Panc1 (cell line): Measurements from ENCODE around the gene IGFBP7. TPM values are rescaled to one million over a fixed set of nuclear protein-coding genes. Genes with fewer than 3 reads are reported as not detected.

Experiments used
- ATAC-seq: fragments of 200-7000 bp; cut with Tn5 transposase; 2 replicates; pipeline ENCODE4 v1.9.1; 2020; ENCODE audit warnings: mild to moderate bottlenecking, moderate library complexity
- BruUV-seq: library from RNA; stranded (reverse); fragments of 400-500 nt; replicated peaks from 2 replicates; lab custom pipeline; 2021; lab: Mats Ljungman, UMichigan
- CTCF ChIA-PET: fragments of 300-600 bp; sonication (Branson Sonifier 250); formaldehyde crosslinking; loops from one replicate; lab custom pipeline; 2022; ENCODE audit warnings: antibody characterized with exemption; lab: Charles Lee
- POLR2A ChIA-PET: fragments of 300-600 bp; sonication (Branson Sonifier 250); formaldehyde crosslinking; loops from one replicate; lab custom pipeline; 2022; ENCODE audit warnings: antibody characterized with exemption; lab: Charles Lee
- DNase-seq: peaks from one replicate; pipeline ENCODE4 v3.0.0-alpha.2; 2010; ENCODE audit warnings: low read depth, low spot score
- H3K27ac ChIP-seq: 2 replicates; pipeline ENCODE4 v1.5.1; 2011; ENCODE audit warnings: mild to moderate bottlenecking, low read length, inconsistent platforms
- H3K27me3 ChIP-seq: fragments of 200-500 bp; sonication (Bioruptor generic); 2 replicates; pipeline ENCODE4 v1.6.0; 2014; ENCODE audit warnings: low read length, inconsistent platforms; ENCODE audit not compliant: control insufficient read depth, insufficient read depth
- H3K36me3 ChIP-seq: fragments of 200-500 bp; sonication (Bioruptor generic); 2 replicates; pipeline ENCODE4 v1.5.1; 2014; ENCODE audit warnings: inconsistent platforms, mild to moderate bottlenecking, low read length, moderate library complexity; ENCODE audit not compliant: control insufficient read depth, insufficient read depth
- H3K4me1 ChIP-seq: 2 replicates; pipeline ENCODE4 v1.5.1; 2011; ENCODE audit warnings: inconsistent platforms, mild to moderate bottlenecking, low read length, moderate library complexity; ENCODE audit not compliant: control insufficient read depth, insufficient read depth
- H3K4me3 ChIP-seq, 2 experiments: 2 replicates each; pipeline ENCODE4 v1.5.1; 2011 to 2012; ENCODE audit warnings: low read depth in 2 of 2, low read length in 2 of 2, mild to moderate bottlenecking in 2 of 2, inconsistent platforms in 1 of 2, moderate library complexity in 1 of 2
- H3K9me3 ChIP-seq: fragments of 200-500 bp; sonication (Bioruptor generic); 2 replicates; pipeline ENCODE4 v1.5.1; 2014; ENCODE audit warnings: low read depth, mild to moderate bottlenecking, inconsistent platforms, low read length, moderate library complexity; ENCODE audit not compliant: control insufficient read depth, insufficient read depth
- CTCF ChIP-seq: fragments of 450-650 bp; IDR thresholded peaks from 2 replicates; pipeline ENCODE4 v1.5.1; 2017; ENCODE audit warnings: mild to moderate bottlenecking
- POLR2AphosphoS5 ChIP-seq: IDR thresholded peaks from 2 replicates; pipeline ENCODE4 v1.6.1; 2012; ENCODE audit warnings: mild to moderate bottlenecking, low read depth, low read length, moderate library complexity
- REST ChIP-seq, 2 experiments: IDR thresholded peaks; 2 replicates each; pipeline ENCODE4 v1.6.1; 2011 to 2012; ENCODE audit warnings: low read depth in 2 of 2, control low read depth in 1 of 2, low read length in 1 of 2, mild to moderate bottlenecking in 1 of 2, moderate library complexity in 1 of 2; ENCODE audit not compliant: insufficient read depth in 1 of 2
- SIN3A ChIP-seq: IDR thresholded peaks from 2 replicates; pipeline ENCODE4 v1.6.1; 2012; ENCODE audit warnings: low read depth, mild to moderate bottlenecking, low read length, moderate library complexity, borderline replicate concordance; ENCODE audit not compliant: insufficient read depth
- TCF7L2 ChIP-seq: IDR thresholded peaks from 2 replicates; pipeline ENCODE4 v1.6.1; 2011; ENCODE audit warnings: mild to moderate bottlenecking, low read depth, low read length, inconsistent platforms
- in situ Hi-C: cut with HindIII; loops from 2 replicates; pipeline ENCODE4 v1.10.0; 2016; ENCODE audit warnings: low sequenced_read_pairs, low pct_unique_long_range_greater_than_20kb
- intact Hi-C: fragments of 100-400 bp; cut with micrococcal nuclease; formaldehyde crosslinking; loops from one replicate; pipeline ENCODE4 v1.10.0; 2022; ENCODE audit not compliant: unreplicated experiment
- total RNA-seq: library from RNA; stranded (reverse); gene quantifications from one replicate; pipeline ENCODE4 v1.2.1, GENCODE V29; 2021; ENCODE audit not compliant: unreplicated experiment

IGFBP7 gene
- total RNA-seq, 1 experiment from 2014 or later, result 9.5 TPM

- Histone ChIP-seq H3K4me3 (no peak overlapping the region), H3K27me3 (no peaks in the 10 kb centered on the region), H3K36me3 (peaks cover 23% of the 10 kb centered on the region), H3K27ac (no peak overlapping the region), H3K4me1 (peaks cover 4% of the 10 kb centered on the region), H3K9me3 (no peaks in the 10 kb centered on the region)
- ChIA-PET CTCF (no interaction called here), POLR2A (no interaction called here)
- BruUV-seq, result no TSS peak
- DNase-seq, result no peak
- intact Hi-C loops (no loop called here), in situ Hi-C loops (no loop called here)
- no peak for TF ChIP-seq TCF7L2
- no peak for TF ChIP-seq REST (IDR thresholded peaks at IDR 0.05; ENCODE audit: insufficient read depth in 1 of 2, low read depth in 2 of 2, low read length in 1 of 2)
- no peak for TF ChIP-seq POLR2AphosphoS5
- no peak for TF ChIP-seq CTCF
- TF ChIP-seq SIN3A, result no peak
- ATAC-seq, result no peak
Measured at GRCh38 chr4:56986952-56987351, 123.2 kb downstream of the IGFBP7 start.

GRCh38 chr4:56986192-56986591, 124.0 kb downstream of the IGFBP7 start:
- no TSS peak for BruUV-seq
- POLR2A ChIA-PET, result no interaction called here
- Histone ChIP-seq H3K4me3 (no peak overlapping the region), H3K4me1 (peaks cover 12% of the 10 kb centered on the region), H3K36me3 (peaks cover 21% of the 10 kb centered on the region), H3K27me3 (no peaks in the 10 kb centered on the region), H3K27ac (no peak overlapping the region), H3K9me3 (no peaks in the 10 kb centered on the region)
- TF ChIP-seq REST (IDR thresholded peaks at IDR 0.05; ENCODE audit: insufficient read depth in 1 of 2, low read depth in 2 of 2, low read length in 1 of 2), result no peak
- TF ChIP-seq CTCF, result no peak
- no peak for TF ChIP-seq POLR2AphosphoS5
- in situ Hi-C loops (no loop called here), intact Hi-C loops (no loop called here)
- DNase-seq (no peak), ATAC-seq (no peak)
- CTCF ChIA-PET, result no interaction called here
